ENCODE measurements around the gene SGTA. TPM values are rescaled to one million over a fixed set of nuclear protein-coding genes. Genes with fewer than 3 reads are reported as not detected.
A peak's percentile ranks its signal among the peaks of the same experiment; 100 is the strongest.

SGTA gene
- total RNA-seq, 1 donor from 2014 or later, result 25.6 TPM

GRCh38 chr19:2755811-2756210 lies 27.3 kb downstream of the SGTA start:
- H3K9me3 ChIP-seq (ENCODE audit: control insufficient read depth in 3 of 3, low read length in 3 of 3), result no peaks in the 10 kb centered on the region
- H3K27ac ChIP-seq (ENCODE audit: low read depth, low read length), result no peak overlapping the region
- no peaks in the 10 kb centered on the region for H3K27me3 ChIP-seq (ENCODE audit: control insufficient read depth in 3 of 3, insufficient read depth in 3 of 3, low read length in 3 of 3)
- no peaks in the 10 kb centered on the region for H3K4me1 ChIP-seq (ENCODE audit: control insufficient read depth in 3 of 3, insufficient read depth in 3 of 3, low read length in 3 of 3)
- no peak overlapping the region for H3K4me3 ChIP-seq (ENCODE audit: low read length in 3 of 3)
- H3K9ac ChIP-seq (ENCODE audit: low read depth in 1 of 3, low read length in 3 of 3), result no peak overlapping the region
- peaks cover 31 to 56% (median 36%) of the 10 kb centered on the region in 3 donors for H3K36me3 ChIP-seq (ENCODE audit: control insufficient read depth in 3 of 3, insufficient read depth in 3 of 3, low read length in 3 of 3)

- no peak overlapping the region for H3K27ac ChIP-seq (ENCODE audit: low read depth, low read length)
- no peak overlapping the region for H3K9ac ChIP-seq (ENCODE audit: low read depth in 1 of 3, low read length in 3 of 3)
- no peaks in the 10 kb centered on the region for H3K9me3 ChIP-seq (ENCODE audit: control insufficient read depth in 3 of 3, low read length in 3 of 3)
- no peaks in the 10 kb centered on the region for H3K27me3 ChIP-seq (ENCODE audit: control insufficient read depth in 3 of 3, insufficient read depth in 3 of 3, low read length in 3 of 3)
- H3K36me3 ChIP-seq (ENCODE audit: control insufficient read depth in 3 of 3, insufficient read depth in 3 of 3, low read length in 3 of 3), result peaks cover 27 to 51% (median 32%) of the 10 kb centered on the region in 3 donors
- H3K4me1 ChIP-seq (ENCODE audit: control insufficient read depth in 3 of 3, insufficient read depth in 3 of 3, low read length in 3 of 3), result no peaks in the 10 kb centered on the region
- no peak overlapping the region for H3K4me3 ChIP-seq (ENCODE audit: low read length in 3 of 3)
Measured at GRCh38 chr19:2755448-2755705, 27.7 kb downstream of the SGTA start.

GRCh38 chr19:2754659-2755447 lies 28.2 kb downstream of the SGTA start:
- Histone ChIP-seq H3K9ac (ENCODE audit: low read depth in 1 of 3, low read length in 3 of 3) (no peak overlapping the region), H3K4me3 (ENCODE audit: low read length in 3 of 3) (no peak overlapping the region), H3K27ac (ENCODE audit: low read depth, low read length) (no peak overlapping the region), H3K36me3 (ENCODE audit: control insufficient read depth in 3 of 3, insufficient read depth in 3 of 3, low read length in 3 of 3) (peaks cover 25 to 51% (median 32%) of the 10 kb centered on the region in 3 donors), H3K9me3 (ENCODE audit: control insufficient read depth in 3 of 3, low read length in 3 of 3) (no peaks in the 10 kb centered on the region), H3K4me1 (ENCODE audit: control insufficient read depth in 3 of 3, insufficient read depth in 3 of 3, low read length in 3 of 3) (no peaks in the 10 kb centered on the region), H3K27me3 (ENCODE audit: control insufficient read depth in 3 of 3, insufficient read depth in 3 of 3, low read length in 3 of 3) (no peaks in the 10 kb centered on the region)

GRCh38 chr19:2751438-2751830 lies 31.6 kb downstream of the SGTA start:
- Histone ChIP-seq H3K4me3 (ENCODE audit: low read length in 3 of 3) (no peak overlapping the region), H3K36me3 (ENCODE audit: control insufficient read depth in 3 of 3, insufficient read depth in 3 of 3, low read length in 3 of 3) (peaks cover 15 to 27% (median 16%) of the 10 kb centered on the region in 3 donors), H3K9ac (ENCODE audit: low read depth in 1 of 3, low read length in 3 of 3) (no peak overlapping the region), H3K27me3 (ENCODE audit: control insufficient read depth in 3 of 3, insufficient read depth in 3 of 3, low read length in 3 of 3) (no peaks in the 10 kb centered on the region), H3K27ac (ENCODE audit: low read depth, low read length) (no peak overlapping the region), H3K9me3 (ENCODE audit: control insufficient read depth in 3 of 3, low read length in 3 of 3) (no peaks in the 10 kb centered on the region), H3K4me1 (ENCODE audit: control insufficient read depth in 3 of 3, insufficient read depth in 3 of 3, low read length in 3 of 3) (peaks cover 0 to 3% (median 0%) of the 10 kb centered on the region in 3 donors)

- Histone ChIP-seq H3K9ac (ENCODE audit: low read depth in 1 of 3, low read length in 3 of 3) (peak overlapping the region in 1 of 3 donors; percentile 25), H3K9me3 (ENCODE audit: control insufficient read depth in 3 of 3, low read length in 3 of 3) (no peaks in the 10 kb centered on the region), H3K27me3 (ENCODE audit: control insufficient read depth in 3 of 3, insufficient read depth in 3 of 3, low read length in 3 of 3) (peaks cover 0 to 2% (median 0%) of the 10 kb centered on the region in 3 donors)
Measured at GRCh38 chr19:2750808-2751437, 32.1 kb downstream of the SGTA start.

GRCh38 chr19:2747349-2747748 lies 35.7 kb downstream of the SGTA start:
- Histone ChIP-seq H3K9ac (ENCODE audit: low read depth in 1 of 3, low read length in 3 of 3) (no peak overlapping the region), H3K4me1 (ENCODE audit: control insufficient read depth in 3 of 3, insufficient read depth in 3 of 3, low read length in 3 of 3) (peaks cover 0 to 3% (median 0%) of the 10 kb centered on the region in 3 donors), H3K36me3 (ENCODE audit: control insufficient read depth in 3 of 3, insufficient read depth in 3 of 3, low read length in 3 of 3) (no peaks in the 10 kb centered on the region), H3K27ac (ENCODE audit: low read depth, low read length) (no peak overlapping the region), H3K9me3 (ENCODE audit: control insufficient read depth in 3 of 3, low read length in 3 of 3) (no peaks in the 10 kb centered on the region), H3K4me3 (ENCODE audit: low read length in 3 of 3) (no peak overlapping the region), H3K27me3 (ENCODE audit: control insufficient read depth in 3 of 3, insufficient read depth in 3 of 3, low read length in 3 of 3) (peaks cover 0 to 2% (median 0%) of the 10 kb centered on the region in 3 donors)

More at GRCh38 chr19:2750808-2751437, 32.1 kb downstream of the SGTA start:
- Histone ChIP-seq H3K4me3 (ENCODE audit: low read length in 3 of 3) (no peak overlapping the region), H3K27ac (ENCODE audit: low read depth, low read length) (no peak overlapping the region), H3K4me1 (ENCODE audit: control insufficient read depth in 3 of 3, insufficient read depth in 3 of 3, low read length in 3 of 3) (peaks cover 0 to 3% (median 0%) of the 10 kb centered on the region in 3 donors), H3K36me3 (ENCODE audit: control insufficient read depth in 3 of 3, insufficient read depth in 3 of 3, low read length in 3 of 3) (peaks cover 15 to 27% (median 16%) of the 10 kb centered on the region in 3 donors)

- no peak overlapping the region for H3K27ac ChIP-seq (ENCODE audit: low read depth, low read length)
- H3K4me1 ChIP-seq (ENCODE audit: control insufficient read depth in 3 of 3, insufficient read depth in 3 of 3, low read length in 3 of 3), result peaks cover 4 to 6% (median 5%) of the 10 kb centered on the region in 3 donors
- peaks cover 0 to 2% (median 0%) of the 10 kb centered on the region in 3 donors for H3K27me3 ChIP-seq (ENCODE audit: control insufficient read depth in 3 of 3, insufficient read depth in 3 of 3, low read length in 3 of 3)
- no peak overlapping the region for H3K9ac ChIP-seq (ENCODE audit: low read depth in 1 of 3, low read length in 3 of 3)
- no peaks in the 10 kb centered on the region for H3K36me3 ChIP-seq (ENCODE audit: control insufficient read depth in 3 of 3, insufficient read depth in 3 of 3, low read length in 3 of 3)
- no peak overlapping the region for H3K4me3 ChIP-seq (ENCODE audit: low read length in 3 of 3)
- H3K9me3 ChIP-seq (ENCODE audit: control insufficient read depth in 3 of 3, low read length in 3 of 3), result no peaks in the 10 kb centered on the region
Measured at GRCh38 chr19:2744113-2744512, 39.0 kb downstream of the SGTA start.

- Histone ChIP-seq H3K9me3 (ENCODE audit: control insufficient read depth in 3 of 3, low read length in 3 of 3) (no peaks in the 10 kb centered on the region), H3K27ac (ENCODE audit: low read depth, low read length) (no peak overlapping the region), H3K27me3 (ENCODE audit: control insufficient read depth in 3 of 3, insufficient read depth in 3 of 3, low read length in 3 of 3) (peaks cover 0 to 2% (median 0%) of the 10 kb centered on the region in 3 donors), H3K36me3 (ENCODE audit: control insufficient read depth in 3 of 3, insufficient read depth in 3 of 3, low read length in 3 of 3) (no peaks in the 10 kb centered on the region), H3K4me3 (ENCODE audit: low read length in 3 of 3) (no peak overlapping the region), H3K9ac (ENCODE audit: low read depth in 1 of 3, low read length in 3 of 3) (no peak overlapping the region), H3K4me1 (ENCODE audit: control insufficient read depth in 3 of 3, insufficient read depth in 3 of 3, low read length in 3 of 3) (peaks cover 8 to 11% (median 8%) of the 10 kb centered on the region in 3 donors)
Measured at GRCh38 chr19:2743099-2743498, 40.0 kb downstream of the SGTA start.

- H3K27ac ChIP-seq (ENCODE audit: low read depth, low read length), result no peak overlapping the region
- peaks cover 8 to 12% (median 9%) of the 10 kb centered on the region in 3 donors for H3K4me1 ChIP-seq (ENCODE audit: control insufficient read depth in 3 of 3, insufficient read depth in 3 of 3, low read length in 3 of 3)
- peaks cover 19% of the 10 kb centered on the region in 3 donors for H3K36me3 ChIP-seq (ENCODE audit: control insufficient read depth in 3 of 3, insufficient read depth in 3 of 3, low read length in 3 of 3)
- H3K4me3 ChIP-seq (ENCODE audit: low read length in 3 of 3), result no peak overlapping the region
- no peak overlapping the region for H3K9ac ChIP-seq (ENCODE audit: low read depth in 1 of 3, low read length in 3 of 3)
- H3K27me3 ChIP-seq (ENCODE audit: control insufficient read depth in 3 of 3, insufficient read depth in 3 of 3, low read length in 3 of 3), result no peaks in the 10 kb centered on the region
- H3K9me3 ChIP-seq (ENCODE audit: control insufficient read depth in 3 of 3, low read length in 3 of 3), result peaks cover 0 to 5% (median 0%) of the 10 kb centered on the region in 3 donors
Measured at GRCh38 chr19:2740314-2740656, 42.8 kb downstream of the SGTA start.

GRCh38 chr19:2739602-2740313 lies 43.3 kb downstream of the SGTA start, which contains the start of gene SLC39A3:
Gene SLC39A3 (minus strand): TSS chr19:2740017. CDS start chr19:2737257, 2,760 bp downstream.
- H3K27ac ChIP-seq (ENCODE audit: low read depth, low read length), result no peak within 1 kb of the TSS
- peak within 1 kb of the TSS; percentile 79 to 90 (median 83) for H3K9ac ChIP-seq (ENCODE audit: low read depth in 1 of 3, low read length in 3 of 3)

More at GRCh38 chr19:2739602-2740313, 43.3 kb downstream of the SGTA start, which contains the start of gene SLC39A3:
- Histone ChIP-seq H3K4me1 (ENCODE audit: control insufficient read depth in 3 of 3, insufficient read depth in 3 of 3, low read length in 3 of 3) (peaks cover 8 to 12% (median 9%) of the 10 kb centered on the region in 3 donors), H3K36me3 (ENCODE audit: control insufficient read depth in 3 of 3, insufficient read depth in 3 of 3, low read length in 3 of 3) (peaks cover 23 to 24% (median 24%) of the 10 kb centered on the region in 3 donors), H3K9me3 (ENCODE audit: control insufficient read depth in 3 of 3, low read length in 3 of 3) (peaks cover 0 to 5% (median 0%) of the 10 kb centered on the region in 3 donors), H3K27me3 (ENCODE audit: control insufficient read depth in 3 of 3, insufficient read depth in 3 of 3, low read length in 3 of 3) (no peaks in the 10 kb centered on the region), H3K4me3 (ENCODE audit: low read length in 3 of 3) (peak within 1 kb of the TSS; percentile 87 to 92 (median 92))
